Neural progenitor cell (in vitro differentiated cells): ENCODE data around the gene SAPCD2.
A peak's percentile ranks its signal among the peaks of the same experiment; 100 is the strongest.

Source experiments
- CTCF ChIP-seq: fragments of 200-600 bp; sonication (generic); IDR thresholded peaks from 2 replicates; pipeline ENCODE4 v1.5.1; 2017; ENCODE audit warnings: antibody characterized with exemption, mild to moderate bottlenecking
- EZH2phosphoT487 ChIP-seq: fragments of 200-600 bp; sonication (generic); IDR thresholded peaks from 2 replicates; pipeline ENCODE4 v1.6.1; 2017; ENCODE audit warnings: antibody characterized with exemption

GRCh38 chr9:137077758-137078693 is 7.7 kb upstream of the SAPCD2 start:
- TF ChIP-seq CTCF (no peak), EZH2phosphoT487 (peak; percentile 97)
